OCI-LY3 (cell line): ENCODE data around the gene SLC24A5.

Experiments
- H2AFZ ChIP-seq: fragments of 200-600, 300-600 bp; shearing (Covaris generic); 2 replicates; pipeline ENCODE4 v1.6.0; 2014; ENCODE audit warnings: antibody characterized with exemption, low read depth, low read length
- H3K27ac ChIP-seq: fragments of 200-600, 300-600 bp; sonication (generic); 2 replicates; pipeline ENCODE4 v1.5.1; 2014; ENCODE audit warnings: mild to moderate bottlenecking, low read length, moderate library complexity, mixed read lengths
- H3K27me3 ChIP-seq: fragments of 200-600, 300-600 bp; sonication (generic); 2 replicates; pipeline ENCODE4 v1.6.1; 2014; ENCODE audit warnings: low read depth, low read length, mixed read lengths
- H3K36me3 ChIP-seq: fragments of 200-600, 300-600 bp; sonication (generic); replicated peaks from 2 replicates; pipeline ENCODE3; 2014; ENCODE audit warnings: low read depth, low read length, mixed read lengths
- H3K4me1 ChIP-seq: fragments of 300-600, 200-600 bp; sonication (generic); 2 replicates; pipeline ENCODE4 v1.6.1; 2014; ENCODE audit warnings: low read length, mixed read lengths
- H3K4me2 ChIP-seq: fragments of 200-600, 300-600 bp; sonication (generic); 2 replicates; pipeline ENCODE4 v1.6.1; 2014; ENCODE audit warnings: low read length, mixed read lengths
- H3K4me3 ChIP-seq: fragments of 300-600, 200-600 bp; sonication (generic); 2 replicates; pipeline ENCODE4 v1.5.1; 2014; ENCODE audit warnings: antibody characterized with exemption, mild to moderate bottlenecking, low read length, moderate library complexity
- H3K79me2 ChIP-seq: fragments of 300-600, 200-600 bp; shearing (Covaris generic); 2 replicates; pipeline ENCODE4 v1.6.1; 2014; ENCODE audit warnings: mild to moderate bottlenecking, low read length, mixed read lengths
- H3K9ac ChIP-seq: fragments of 300-600, 200-600 bp; shearing (Covaris generic); 2 replicates; pipeline ENCODE4 v1.6.0; 2014; ENCODE audit warnings: mild to moderate bottlenecking, low read length, moderate library complexity
- H3K9me3 ChIP-seq: fragments of 200-600, 300-600 bp; shearing (Covaris generic); 2 replicates; pipeline ENCODE4 v1.6.1; 2014; ENCODE audit warnings: low read length, mixed read lengths; ENCODE audit not compliant: insufficient read depth
- H4K20me1 ChIP-seq: fragments of 200-600, 300-600 bp; sonication (generic); 2 replicates; pipeline ENCODE4 v1.6.1; 2016; ENCODE audit warnings: low read length, mixed read lengths; ENCODE audit not compliant: insufficient read depth
- CTCF ChIP-seq: fragments of 200-600, 300-600 bp; sonication (generic); IDR thresholded peaks from 2 replicates; pipeline ENCODE4 v1.5.1; 2014; ENCODE audit warnings: antibody characterized with exemption, low read length, low read depth
- EZH2phosphoT487 ChIP-seq: fragments of 200-600 bp; shearing (Covaris generic); IDR thresholded peaks from 2 replicates; pipeline ENCODE4 v1.6.1; 2018; ENCODE audit warnings: antibody characterized with exemption, mixed run types, low read depth

SLC24A5 gene

GRCh38 chr15:48185529-48185928 is 64.7 kb downstream of the SLC24A5 start:
- no peaks in the 10 kb centered on the region for H3K4me1 ChIP-seq
- H3K79me2 ChIP-seq: no peaks in the 10 kb centered on the region
- TF ChIP-seq CTCF (no peak), EZH2phosphoT487 (no peak)
- H3K4me2 ChIP-seq: no peak overlapping the region
- H2AFZ ChIP-seq: no peak overlapping the region
- H3K27me3 ChIP-seq: peaks cover 18% of the 10 kb centered on the region
- no peak overlapping the region for H3K27ac ChIP-seq
- no peaks in the 10 kb centered on the region for H3K9me3 ChIP-seq
- no peak overlapping the region for H3K9ac ChIP-seq
- H3K4me3 ChIP-seq: no peak overlapping the region
- no peaks in the 10 kb centered on the region for H3K36me3 ChIP-seq
- no peaks in the 10 kb centered on the region for H4K20me1 ChIP-seq

GRCh38 chr15:48186271-48186670 is 65.5 kb downstream of the SLC24A5 start:
- Histone ChIP-seq H3K36me3 (no peaks in the 10 kb centered on the region), H2AFZ (no peak overlapping the region), H3K27ac (no peak overlapping the region), H3K79me2 (no peaks in the 10 kb centered on the region), H3K4me2 (no peak overlapping the region), H3K4me3 (no peak overlapping the region), H4K20me1 (no peaks in the 10 kb centered on the region), H3K9ac (no peak overlapping the region), H3K4me1 (no peaks in the 10 kb centered on the region), H3K27me3 (peaks cover 18% of the 10 kb centered on the region), H3K9me3 (no peaks in the 10 kb centered on the region)
- no peak for TF ChIP-seq CTCF

DNA sequence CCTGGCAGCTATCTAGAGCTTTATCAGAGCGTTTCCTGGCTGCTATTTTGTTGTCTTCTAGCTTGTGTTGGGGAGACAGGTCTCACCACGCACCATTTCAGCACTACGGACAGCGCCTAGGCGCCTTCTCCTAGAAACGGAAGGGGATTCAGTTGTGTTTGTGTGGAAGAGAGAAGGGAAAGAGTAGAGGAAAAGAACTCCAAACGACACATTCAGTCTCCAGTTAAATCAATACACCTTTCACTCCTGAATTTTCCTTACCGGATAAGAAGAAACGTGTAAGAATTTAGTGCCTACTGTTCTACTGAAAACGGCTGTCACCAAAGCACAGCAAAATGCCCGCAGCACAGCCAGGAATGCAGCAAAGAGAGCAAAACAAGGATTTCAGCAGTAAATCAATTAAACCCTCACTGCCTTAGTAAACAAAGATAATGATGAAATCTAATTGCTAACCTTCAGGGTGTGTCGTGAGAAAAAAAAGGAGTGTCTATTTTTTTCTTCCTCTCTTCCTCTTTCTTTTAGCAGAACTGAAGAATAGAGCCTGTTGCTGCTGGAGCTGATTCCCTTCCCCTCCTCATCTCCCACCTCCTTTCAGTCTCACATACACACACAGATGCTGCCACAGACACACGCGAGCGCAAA is 70.3 kb downstream of the SLC24A5 start:
- Histone ChIP-seq H3K9ac (no peak overlapping the region), H3K4me3 (no peak overlapping the region), H3K79me2 (no peaks in the 10 kb centered on the region), H3K27ac (no peak overlapping the region), H4K20me1 (no peaks in the 10 kb centered on the region), H3K4me2 (no peak overlapping the region), H3K36me3 (no peaks in the 10 kb centered on the region), H3K4me1 (no peaks in the 10 kb centered on the region), H3K27me3 (peaks cover 4% of the 10 kb centered on the region; the same call in 1 of the 2 replicates), H3K9me3 (no peaks in the 10 kb centered on the region), H2AFZ (no peak overlapping the region)
- no peak for TF ChIP-seq CTCF
- no peak for TF ChIP-seq EZH2phosphoT487

DNA sequence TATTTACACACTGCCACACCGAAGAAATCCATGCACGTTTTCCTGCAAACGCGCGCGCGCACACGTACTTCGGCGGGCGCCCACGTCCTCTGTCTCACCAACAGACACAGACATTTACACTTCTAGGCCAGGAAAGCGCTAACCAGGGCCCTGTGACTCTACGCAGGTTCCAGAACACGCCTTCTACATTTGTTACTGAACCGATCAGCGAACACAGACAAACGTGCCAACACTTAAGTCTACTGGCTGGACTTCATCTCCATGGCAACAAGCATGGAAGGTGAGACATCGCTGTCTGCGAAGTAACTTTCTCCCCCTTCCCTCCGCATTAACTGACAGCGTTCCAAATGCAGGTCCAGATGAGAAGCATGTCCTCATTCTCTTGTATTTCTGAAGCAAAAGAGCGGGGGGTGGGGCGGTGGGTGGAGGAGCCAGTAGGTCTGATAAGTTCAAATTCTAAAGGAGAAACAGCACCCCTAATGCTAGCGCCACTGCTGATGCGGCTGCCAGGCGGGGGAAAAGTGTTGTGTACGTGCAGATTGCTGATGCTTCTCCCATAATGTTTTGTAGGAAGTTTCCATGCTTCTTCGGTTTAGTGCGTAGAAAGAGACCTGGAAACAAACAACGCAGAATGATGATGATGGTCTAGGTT is 70.9 kb downstream of the SLC24A5 start, which contains the start of gene CTXN2:
CTXN2 (plus strand) TSS at position 92 of the 652 bp plus-strand sequence. CDS start 9,636 bp downstream, outside the sequence.
- Histone ChIP-seq H3K4me2 (no peak within 1 kb of the TSS), H3K4me3 (no peak within 1 kb of the TSS), H3K36me3 (no peaks in the 10 kb centered on the region), H3K9me3 (no peaks in the 10 kb centered on the region), H2AFZ (no peak within 1 kb of the TSS), H3K79me2 (no peaks in the 10 kb centered on the region), H3K4me1 (no peaks in the 10 kb centered on the region), H3K27me3 (no peaks in the 10 kb centered on the region; the same call in 1 of the 2 replicates), H3K9ac (no peak within 1 kb of the TSS), H3K27ac (no peak within 1 kb of the TSS), H4K20me1 (no peaks in the 10 kb centered on the region)
- TF ChIP-seq EZH2phosphoT487 (no peak), CTCF (no peak)
